GM18867 (cell line): ENCODE results near the gene CAST.
A peak's percentile ranks its signal among the peaks of the same experiment; 100 is the strongest.

Experiments
- ATAC-seq: cut with Tn5 transposase; IDR thresholded peaks from one replicate; pipeline ENCODE4 v1.9.1; 2021; ENCODE audit warnings: mild to moderate bottlenecking, moderate library complexity; ENCODE audit not compliant: unreplicated experiment

CAST gene

GRCh38 chr5:96641368-96642280 lies 20.6 kb upstream of the CAST start:
- no peak for ATAC-seq

GRCh38 chr5:96642281-96642640 lies 19.9 kb upstream of the CAST start:
- ATAC-seq: no peak

- no peak for ATAC-seq
Observed at GRCh38 chr5:96645091-96645490, 17.1 kb upstream of the CAST start.

- peak; percentile 83 for ATAC-seq
Observed at GRCh38 chr5:96648023-96648422, 14.2 kb upstream of the CAST start.

GRCh38 chr5:96648593-96648992 lies 13.6 kb upstream of the CAST start:
- ATAC-seq: no peak

- ATAC-seq: no peak
Observed at GRCh38 chr5:96649251-96649662, 12.9 kb upstream of the CAST start.

GRCh38 chr5:96649681-96650540 lies 12.3 kb upstream of the CAST start:
- no peak for ATAC-seq

- peak; percentile 50 for ATAC-seq
Observed at GRCh38 chr5:96651047-96651446, 11.1 kb upstream of the CAST start.

- no peak for ATAC-seq
Observed at GRCh38 chr5:96651948-96652753, 10.0 kb upstream of the CAST start.

- no peak for ATAC-seq
Observed at GRCh38 chr5:96652769-96653454, 9.3 kb upstream of the CAST start.

GRCh38 chr5:96654209-96654608 lies 8.0 kb upstream of the CAST start:
- ATAC-seq: no peak

GRCh38 chr5:96655085-96655484 lies 7.1 kb upstream of the CAST start:
- no peak for ATAC-seq

GRCh38 chr5:96655506-96655905 lies 6.7 kb upstream of the CAST start:
- ATAC-seq: no peak

GRCh38 chr5:96657068-96657467 lies 5.1 kb upstream of the CAST start:
- ATAC-seq: peak; percentile 79

- no peak for ATAC-seq
Observed at GRCh38 chr5:96658272-96658671, 3.9 kb upstream of the CAST start.

- ATAC-seq: no peak
Observed at GRCh38 chr5:96659170-96659569, 3.0 kb upstream of the CAST start.

- ATAC-seq: peak; percentile 29
Observed at GRCh38 chr5:96660971-96661854, 963 bp upstream of the CAST start.

GRCh38 chr5:96662725-96663518 lies 746 bp downstream of the CAST start:
- ATAC-seq: peak; percentile 82

GRCh38 chr5:96663608-96664007 lies 1.4 kb downstream of the CAST start:
- no peak for ATAC-seq
